ENCODE data around the gene CEND1.

GRCh38 chr11:832529-833113 is 42.7 kb upstream of the CEND1 start, which contains the start of gene CD151:
- TF ChIP-seq, protein P1, sequence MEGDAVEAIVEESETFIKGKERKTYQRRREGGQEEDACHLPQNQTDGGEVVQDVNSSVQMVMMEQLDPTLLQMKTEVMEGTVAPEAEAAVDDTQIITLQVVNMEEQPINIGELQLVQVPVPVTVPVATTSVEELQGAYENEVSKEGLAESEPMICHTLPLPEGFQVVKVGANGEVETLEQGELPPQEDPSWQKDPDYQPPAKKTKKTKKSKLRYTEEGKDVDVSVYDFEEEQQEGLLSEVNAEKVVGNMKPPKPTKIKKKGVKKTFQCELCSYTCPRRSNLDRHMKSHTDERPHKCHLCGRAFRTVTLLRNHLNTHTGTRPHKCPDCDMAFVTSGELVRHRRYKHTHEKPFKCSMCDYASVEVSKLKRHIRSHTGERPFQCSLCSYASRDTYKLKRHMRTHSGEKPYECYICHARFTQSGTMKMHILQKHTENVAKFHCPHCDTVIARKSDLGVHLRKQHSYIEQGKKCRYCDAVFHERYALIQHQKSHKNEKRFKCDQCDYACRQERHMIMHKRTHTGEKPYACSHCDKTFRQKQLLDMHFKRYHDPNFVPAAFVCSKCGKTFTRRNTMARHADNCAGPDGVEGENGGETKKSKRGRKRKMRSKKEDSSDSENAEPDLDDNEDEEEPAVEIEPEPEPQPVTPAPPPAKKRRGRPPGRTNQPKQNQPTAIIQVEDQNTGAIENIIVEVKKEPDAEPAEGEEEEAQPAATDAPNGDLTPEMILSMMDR (IDR thresholded peaks at IDR 0.05): no peak
- TF ChIP-seq POLR2A (IDR thresholded peaks at IDR 0.05): no peak

All from testis (tissue), 2 donors.